Right lobe of liver (tissue), 6 donors: Measurements from ENCODE around the gene TAF7L. TPM values are rescaled to one million over a fixed set of nuclear protein-coding genes. Genes with fewer than 3 reads are reported as not detected.

Experiments
- ATAC-seq, 4 donors: fragments of 200-7000 bp; cut with Tn5 transposase; one replicate each; pipeline ENCODE4 v1.9.1; 2020; ENCODE audit warnings: mild to moderate bottlenecking in 4 of 4, moderate library complexity in 4 of 4
- DNase-seq, 3 donors: peaks; one replicate each; pipeline ENCODE4 v3.0.0-alpha.2; 2020
- H3K27ac ChIP-seq, 3 donors: fragments of 200-600 bp; one replicate each; pipeline ENCODE4 v1.8.0; 2022
- H3K27me3 ChIP-seq, 2 donors: fragments of 200-600 bp; one replicate each; pipeline ENCODE4 v1.8.0; 2022
- H3K36me3 ChIP-seq, 4 donors: fragments of 200-600 bp; sonication (generic) in 1 of 4; one replicate each; pipeline versions ENCODE4 v1.5.1 to v1.8.0; 2017 to 2022; ENCODE audit warnings: control low read depth in 1 of 4
- H3K4me1 ChIP-seq, 4 donors: fragments of 200-600 bp; sonication (generic) in 1 of 4; one replicate each; pipeline versions ENCODE4 v1.5.1 to v1.8.0; 2017 to 2022; ENCODE audit warnings: control low read depth in 1 of 4
- H3K4me3 ChIP-seq, 3 donors: fragments of 200-600 bp; one replicate each; pipeline ENCODE4 v1.8.0; 2022
- H3K9me3 ChIP-seq, 4 donors: fragments of 200-600 bp; sonication (generic) in 1 of 4; one replicate each; pipeline versions ENCODE4 v1.5.1 to v1.8.0; 2017 to 2022; ENCODE audit warnings: control low read depth in 1 of 4
- POLR2A ChIP-seq: fragments of 450-650 bp; IDR thresholded peaks from one replicate; pipeline ENCODE4 v1.6.1; 2017; ENCODE audit warnings: antibody characterized with exemption, mild to moderate bottlenecking
- WGBS: methylation state at CpG from one replicate; pipeline ENCODE4 v1.1.6; 2018; ENCODE audit warnings: low coverage, low lambda C conversion rate; ENCODE audit not compliant: insufficient coverage; ENCODE audit errors: missing lambda C conversion rate; 5-methylcytosine and 5-hydroxymethylcytosine counted together
- intact Hi-C, 2 donors: fragments of 100-400 bp; cut with DNase I; formaldehyde crosslinking; loops; one replicate each; pipeline versions ENCODE4 v1.11.2 to v1.14.1; 2022
- total RNA-seq, 6 experiments: library from RNA; depleted of rRNA in 2 of 6; stranded (reverse); fragments of >200 nt in 2 of 6; fragmentation: NEBNext Ultra II Directional in 3 of 6; extraction: Animal tissue kit (Norgen Biotek cat#: 25700) in 3 of 6; gene quantifications; one replicate each; pipeline versions ENCODE4 v1.1.0 to v1.2.4, GENCODE V29; 2016 to 2023
- TF ChIP-seq, protein P1 (sequence below), 4 donors: fragments of 200-600 bp in 3 of 4; fragments of 450-650 bp in 1 of 4; IDR thresholded peaks; one replicate each; pipeline versions ENCODE4 v1.5.1 to v1.8.0; 2016 to 2022; ENCODE audit warnings: antibody characterized with exemption in 4 of 4, mild to moderate bottlenecking in 2 of 4
- donor health status: DM: no; HTN: yes; CAD: no.
- donor health status: DM: no; HTN: no; CAD: no.
- donor health status: DM: no; HTN: no; CAD: no.
- donor health status: DM: no; HTN: yes; CAD: no.
- donor health status: DM: no; HTN: yes; CAD: no.

TAF7L gene
- total RNA-seq, 6 experiments from 2014 or later = 0.09 to 0.31 TPM; not detected in 4

DNA sequence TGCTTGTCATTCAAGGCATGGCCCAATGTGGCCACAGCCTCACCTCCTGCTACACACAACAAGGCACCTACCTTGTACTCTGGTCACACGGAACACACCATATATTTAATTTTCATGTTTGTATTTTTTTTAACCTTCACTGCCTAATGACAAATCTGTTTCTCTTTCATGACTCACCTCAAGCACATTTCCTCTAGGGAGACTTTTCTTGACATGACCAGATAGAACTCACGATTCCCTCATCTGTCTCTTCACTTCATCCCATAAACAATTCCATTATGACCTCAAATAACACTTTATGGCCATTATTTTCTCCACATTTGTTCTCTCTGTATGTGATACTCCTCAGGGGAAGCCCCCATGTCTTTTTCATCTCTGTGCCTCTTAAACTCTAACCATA is 60.5 kb downstream of the TAF7L start:
- DNase-seq (no peak), ATAC-seq (no peak)
- intact Hi-C loops = no loop called here
- H3K4me1 ChIP-seq = no peaks in the 10 kb centered on the region
- no peaks in the 10 kb centered on the region for H3K36me3 ChIP-seq
- no peak overlapping the region for H3K27ac ChIP-seq
- no peaks in the 10 kb centered on the region for H3K27me3 ChIP-seq
- WGBS = 47% methylated on average over 2 of the region's 2 CpGs
- no peaks in the 10 kb centered on the region for H3K9me3 ChIP-seq
- TF ChIP-seq, protein P1, sequence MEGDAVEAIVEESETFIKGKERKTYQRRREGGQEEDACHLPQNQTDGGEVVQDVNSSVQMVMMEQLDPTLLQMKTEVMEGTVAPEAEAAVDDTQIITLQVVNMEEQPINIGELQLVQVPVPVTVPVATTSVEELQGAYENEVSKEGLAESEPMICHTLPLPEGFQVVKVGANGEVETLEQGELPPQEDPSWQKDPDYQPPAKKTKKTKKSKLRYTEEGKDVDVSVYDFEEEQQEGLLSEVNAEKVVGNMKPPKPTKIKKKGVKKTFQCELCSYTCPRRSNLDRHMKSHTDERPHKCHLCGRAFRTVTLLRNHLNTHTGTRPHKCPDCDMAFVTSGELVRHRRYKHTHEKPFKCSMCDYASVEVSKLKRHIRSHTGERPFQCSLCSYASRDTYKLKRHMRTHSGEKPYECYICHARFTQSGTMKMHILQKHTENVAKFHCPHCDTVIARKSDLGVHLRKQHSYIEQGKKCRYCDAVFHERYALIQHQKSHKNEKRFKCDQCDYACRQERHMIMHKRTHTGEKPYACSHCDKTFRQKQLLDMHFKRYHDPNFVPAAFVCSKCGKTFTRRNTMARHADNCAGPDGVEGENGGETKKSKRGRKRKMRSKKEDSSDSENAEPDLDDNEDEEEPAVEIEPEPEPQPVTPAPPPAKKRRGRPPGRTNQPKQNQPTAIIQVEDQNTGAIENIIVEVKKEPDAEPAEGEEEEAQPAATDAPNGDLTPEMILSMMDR (IDR thresholded peaks at IDR 0.05) = no peak
- TF ChIP-seq POLR2A = no peak
- no peak overlapping the region for H3K4me3 ChIP-seq

DNA sequence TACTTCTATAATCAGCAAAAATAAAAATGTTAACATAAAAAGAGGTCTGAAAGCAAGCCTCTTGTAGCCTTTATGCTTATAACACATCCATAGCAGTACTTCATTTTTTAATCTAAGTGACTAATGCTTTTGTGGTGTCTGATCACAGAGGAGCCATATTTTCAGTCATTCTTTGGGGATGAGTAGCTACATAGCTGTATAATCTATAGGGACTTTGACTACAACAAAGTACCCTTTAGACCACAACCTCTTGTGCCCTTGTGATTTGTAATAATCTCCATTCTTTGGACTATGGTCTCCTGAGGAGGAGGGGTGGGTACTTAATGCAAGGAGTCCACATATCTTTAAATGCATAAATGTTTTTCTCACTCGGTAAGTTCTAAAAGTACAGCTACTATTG is 62.0 kb downstream of the TAF7L start:
- WGBS = 83% methylated on average over 1 of the region's 1 CpG
- no peaks in the 10 kb centered on the region for H3K4me1 ChIP-seq
- H3K36me3 ChIP-seq = no peaks in the 10 kb centered on the region
- H3K9me3 ChIP-seq = no peaks in the 10 kb centered on the region
- TF ChIP-seq, protein P1 (IDR thresholded peaks at IDR 0.05) = no peak
- no peak for TF ChIP-seq POLR2A
- intact Hi-C loops = no loop called here
- H3K27me3 ChIP-seq = no peaks in the 10 kb centered on the region
- H3K4me3 ChIP-seq = no peak overlapping the region
- DNase-seq = no peak
- no peak overlapping the region for H3K27ac ChIP-seq
- ATAC-seq = no peak

DNA sequence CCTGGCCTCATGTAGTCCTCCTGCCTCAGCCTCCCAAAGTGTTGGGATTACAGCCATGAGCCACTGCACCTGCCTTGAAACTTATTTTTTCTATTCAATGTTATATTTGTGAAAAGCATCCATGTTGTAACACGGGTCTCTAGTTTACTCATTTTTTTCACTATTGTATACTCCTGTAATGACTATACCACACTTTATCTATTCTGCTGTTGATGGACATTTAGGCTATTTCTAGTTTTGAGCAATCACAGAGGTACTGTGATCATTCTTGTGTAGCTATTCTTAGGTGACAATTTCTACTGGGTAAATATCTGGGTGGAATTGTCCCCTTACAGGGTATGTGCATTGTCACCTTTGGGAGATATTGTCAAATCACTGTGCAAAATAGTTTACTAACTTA is 67.9 kb downstream of the TAF7L start:
- intact Hi-C loops = no loop called here
- H3K9me3 ChIP-seq = no peaks in the 10 kb centered on the region
- no peaks in the 10 kb centered on the region for H3K4me1 ChIP-seq
- H3K36me3 ChIP-seq = no peaks in the 10 kb centered on the region
- H3K27me3 ChIP-seq = no peaks in the 10 kb centered on the region
- ATAC-seq = no peak
- WGBS = 44% methylated on average over 1 of the region's 1 CpG
- TF ChIP-seq, protein P1 (IDR thresholded peaks at IDR 0.05) = no peak
- no peak for TF ChIP-seq POLR2A
- no peak overlapping the region for H3K27ac ChIP-seq
- no peak overlapping the region for H3K4me3 ChIP-seq
- no peak for DNase-seq

DNA sequence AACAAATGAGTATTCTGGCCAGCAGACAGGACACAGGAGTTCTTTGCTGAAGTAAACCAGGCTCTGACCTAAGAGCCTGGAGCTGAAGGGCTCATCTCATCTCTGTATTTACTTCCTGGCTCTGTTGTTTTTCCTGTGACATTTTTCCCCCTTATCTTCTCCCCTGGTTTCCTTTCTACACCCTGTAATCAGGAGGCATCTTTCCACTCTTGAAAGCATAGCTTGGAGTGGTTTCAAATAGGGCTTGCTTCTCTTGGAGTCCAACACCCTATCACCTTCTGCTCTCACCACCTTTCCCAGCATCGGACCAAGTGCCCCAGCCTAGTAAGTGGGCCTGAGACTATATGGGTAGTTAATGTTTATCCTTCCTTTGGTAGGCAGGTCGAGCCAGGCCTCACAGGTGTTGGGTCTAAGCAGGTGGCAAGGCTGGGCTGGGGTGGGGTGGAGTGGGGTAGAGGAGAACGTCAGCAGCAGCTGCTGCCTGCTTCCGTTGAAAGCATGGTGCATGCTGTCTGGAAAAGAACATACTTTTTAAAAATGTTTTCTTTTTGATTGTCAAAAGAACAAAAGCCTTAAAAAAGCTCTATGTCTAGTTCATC is 70.4 kb downstream of the TAF7L start:
- no peaks in the 10 kb centered on the region for H3K27me3 ChIP-seq
- no peaks in the 10 kb centered on the region for H3K36me3 ChIP-seq
- intact Hi-C loops = no loop called here
- H3K9me3 ChIP-seq = no peaks in the 10 kb centered on the region
- DNase-seq (no peak), ATAC-seq (no peak)
- H3K4me1 ChIP-seq = no peaks in the 10 kb centered on the region
- no peak for TF ChIP-seq POLR2A
- TF ChIP-seq, protein P1 (IDR thresholded peaks at IDR 0.05) = no peak
- WGBS = 43% methylated on average over 4 of the region's 4 CpGs
- H3K4me3 ChIP-seq = no peak overlapping the region
- no peak overlapping the region for H3K27ac ChIP-seq
